IPS-11a (cell line): ENCODE data around the gene TMEM273.

Experiments used
- H3K4me3 ChIP-seq: one replicate; pipeline ENCODE4 v1.5.1; 2013; ENCODE audit warnings: low read depth, low read length, control low read depth

The TMEM273 gene

DNA sequence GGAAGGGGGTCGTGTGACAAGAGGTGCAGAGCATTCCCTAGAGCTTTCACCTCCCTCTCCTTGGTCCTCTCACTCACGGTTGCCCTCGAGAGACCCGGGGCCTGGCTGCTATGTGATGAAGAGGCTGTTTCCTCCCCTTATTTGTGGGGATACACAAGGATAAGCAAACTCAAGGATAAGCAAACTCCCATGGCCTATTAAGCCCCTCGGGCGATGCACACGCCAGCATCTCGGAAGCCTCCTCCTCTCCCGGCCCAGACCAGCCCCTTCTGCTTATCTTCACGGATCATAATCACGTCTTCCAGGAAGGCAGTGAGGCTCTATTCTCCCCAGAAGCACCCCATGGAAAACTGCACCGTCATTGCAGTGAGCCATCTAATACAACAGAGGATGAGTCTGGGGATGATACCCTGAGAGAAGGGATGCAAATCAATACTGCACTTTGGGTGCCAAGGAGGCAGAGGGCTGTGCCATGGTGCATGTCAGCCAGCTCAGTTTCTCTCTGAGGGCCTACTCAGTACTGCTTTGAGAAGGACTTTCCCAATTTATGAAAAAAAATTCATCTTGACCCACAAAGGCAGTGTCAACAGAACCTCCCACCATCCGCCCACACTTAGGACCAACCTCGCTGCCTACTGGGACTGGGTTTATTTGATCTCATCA lies 22.2 kb downstream of the TMEM273 start:
- no peak overlapping the region for H3K4me3 ChIP-seq

DNA sequence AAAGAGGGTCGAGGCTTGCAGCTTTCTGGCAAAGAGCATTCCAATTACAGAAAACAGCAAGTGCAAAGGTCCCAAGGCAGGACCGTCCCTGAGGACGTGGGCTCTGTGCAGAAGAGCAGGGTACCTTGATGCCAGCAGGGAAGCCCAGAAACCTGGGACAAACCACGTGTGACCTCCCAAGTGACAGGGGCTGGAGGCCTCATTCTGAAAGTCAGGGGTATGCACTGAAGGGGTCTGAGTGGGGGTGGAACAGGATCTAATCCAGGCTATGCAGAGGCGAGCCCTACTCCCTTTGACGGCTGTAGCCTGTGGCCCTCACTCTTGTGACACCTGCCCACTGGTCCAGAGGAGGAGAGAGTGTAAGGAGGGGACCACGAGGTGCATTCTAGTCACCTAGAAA lies 22.9 kb downstream of the TMEM273 start:
- no peak overlapping the region for H3K4me3 ChIP-seq

DNA sequence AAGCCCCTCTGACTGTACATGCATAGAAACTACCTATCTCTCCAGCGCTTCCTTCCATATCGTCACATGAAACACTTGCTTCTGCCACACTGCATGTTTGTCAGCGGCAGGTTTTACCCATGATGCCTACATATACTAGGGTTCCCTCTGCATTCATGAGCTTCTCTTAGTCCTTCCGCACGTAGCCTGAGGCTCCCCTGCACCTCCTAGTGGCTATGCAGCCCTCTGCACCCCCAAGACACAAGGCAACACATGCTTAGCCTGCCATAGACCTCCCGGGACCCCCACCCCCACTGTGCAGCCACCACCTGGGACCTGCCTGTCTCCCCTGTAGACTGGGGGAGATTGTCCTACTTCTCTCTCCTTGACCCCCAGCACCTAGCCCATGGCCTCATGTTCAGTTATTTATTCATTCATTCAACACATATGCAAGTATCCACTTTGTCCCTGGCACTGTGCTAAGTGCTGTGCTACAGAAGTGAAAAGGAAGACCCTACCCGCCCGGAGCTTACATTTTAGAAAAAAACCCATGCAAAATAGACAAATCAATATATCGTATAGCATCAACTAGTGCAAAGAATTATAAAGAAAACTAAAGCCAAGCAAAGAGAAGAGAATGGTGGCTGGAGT lies 23.5 kb downstream of the TMEM273 start:
- no peak overlapping the region for H3K4me3 ChIP-seq

DNA sequence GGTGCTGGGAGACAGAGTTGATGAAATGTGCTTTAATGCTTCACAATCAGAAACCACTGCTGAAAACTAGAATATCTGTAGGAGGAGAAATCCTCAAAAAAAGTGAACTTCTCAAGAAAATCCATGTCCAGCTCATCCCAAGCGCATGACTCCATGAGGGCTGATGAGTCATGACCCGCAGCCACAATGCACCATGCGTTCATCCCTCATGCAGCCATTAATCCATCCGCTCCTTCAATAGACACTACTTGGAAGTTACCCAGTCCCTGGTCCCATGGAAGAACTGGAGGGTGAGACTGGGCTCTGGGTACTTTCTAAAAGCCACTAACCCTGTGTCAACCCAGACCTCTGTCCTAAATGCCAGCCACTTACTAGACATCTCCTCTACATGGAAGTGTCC lies 24.4 kb downstream of the TMEM273 start:
- H3K4me3 ChIP-seq, result no peak overlapping the region

DNA sequence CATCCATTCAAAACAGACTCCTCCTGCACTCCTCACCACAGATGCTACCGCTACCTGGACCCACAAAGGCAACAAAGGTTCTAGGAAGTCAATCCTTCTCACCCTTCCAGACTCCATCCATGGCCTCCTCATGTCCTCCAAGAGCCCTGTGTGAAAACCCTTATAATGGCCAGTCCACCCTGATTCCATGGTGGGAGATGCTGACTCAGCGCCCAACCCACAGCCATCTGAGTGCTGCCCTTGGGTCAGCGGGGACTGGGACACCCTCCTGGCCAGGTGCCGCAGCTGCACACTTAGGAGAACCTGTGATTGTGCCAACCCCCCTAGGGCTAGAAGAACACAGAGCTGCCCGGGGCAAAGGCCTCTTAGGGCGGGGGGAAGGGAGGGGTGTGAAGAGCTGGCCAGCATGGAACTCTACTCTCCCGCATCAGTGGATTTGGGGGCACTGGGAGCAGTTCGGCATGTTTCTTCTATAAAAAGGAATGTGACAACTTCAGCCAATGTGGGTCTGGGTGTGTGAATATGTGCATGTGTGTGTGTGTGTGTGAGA lies 25.4 kb downstream of the TMEM273 start:
- no peak overlapping the region for H3K4me3 ChIP-seq

DNA sequence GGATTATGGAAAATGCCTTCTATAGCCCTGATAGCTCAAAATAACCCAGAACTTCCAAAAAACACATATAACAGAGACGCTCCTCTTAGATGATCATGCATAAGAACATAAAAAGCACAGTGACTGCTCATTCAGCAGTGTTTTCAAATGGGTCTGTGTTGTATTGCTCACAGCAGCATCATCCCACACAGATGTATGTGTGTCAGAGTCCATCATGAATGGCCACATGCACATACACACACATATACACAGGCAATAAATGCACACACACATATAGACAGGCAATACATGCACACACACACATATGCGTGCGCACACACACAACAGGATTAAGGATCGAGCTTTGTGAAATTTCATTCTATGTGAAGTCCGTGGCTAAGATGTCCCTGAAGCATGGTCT lies 26.1 kb downstream of the TMEM273 start:
- no peak overlapping the region for H3K4me3 ChIP-seq

DNA sequence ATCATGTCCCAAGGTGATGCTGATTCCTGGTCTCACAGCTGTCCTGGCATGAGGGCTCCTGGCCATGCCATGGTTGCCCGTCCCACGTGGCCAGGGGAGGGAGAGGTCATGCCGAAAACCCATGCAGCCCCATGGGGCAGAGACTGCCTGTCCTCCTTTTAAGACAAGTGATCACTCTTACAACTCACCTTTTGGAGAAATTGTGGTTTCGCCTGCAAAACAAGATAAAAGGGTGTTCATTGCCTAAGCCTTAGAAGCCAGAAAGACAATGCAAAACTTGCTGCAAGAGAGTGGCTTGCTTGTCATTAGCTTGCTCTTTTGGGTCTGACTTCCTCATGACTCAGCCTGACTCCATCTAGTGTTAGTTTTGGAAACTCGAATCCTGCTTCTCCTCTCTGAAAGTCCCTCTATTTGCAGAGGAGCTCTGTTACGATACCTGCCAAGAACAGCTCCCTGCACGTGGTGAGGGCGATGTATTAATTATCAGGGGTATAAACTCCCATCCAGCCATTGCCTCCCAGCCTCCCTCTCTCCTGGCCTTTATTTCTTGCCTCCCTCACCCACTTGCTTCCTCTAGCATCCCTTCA lies 26.7 kb downstream of the TMEM273 start:
- H3K4me3 ChIP-seq, result no peak overlapping the region

DNA sequence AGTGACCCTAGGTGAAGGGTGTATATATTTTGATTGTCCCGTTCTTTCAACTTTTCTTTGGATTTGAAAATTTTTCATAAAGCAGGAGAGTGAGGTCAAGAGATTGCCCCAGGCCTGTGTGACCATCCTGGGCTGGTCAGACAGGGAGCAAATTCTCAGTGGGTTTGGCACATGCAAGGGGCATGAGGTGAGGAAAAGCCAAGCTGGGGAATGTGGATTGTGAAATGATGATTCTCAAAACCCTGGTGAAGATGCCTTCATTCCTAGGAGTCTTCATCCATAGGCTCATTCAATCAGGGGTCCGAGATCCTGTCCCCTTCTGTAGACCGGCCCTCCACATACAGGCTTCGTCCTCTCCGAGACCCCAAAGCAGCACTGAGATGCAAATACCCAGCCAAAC lies 27.4 kb downstream of the TMEM273 start:
- H3K4me3 ChIP-seq, result no peak overlapping the region

DNA sequence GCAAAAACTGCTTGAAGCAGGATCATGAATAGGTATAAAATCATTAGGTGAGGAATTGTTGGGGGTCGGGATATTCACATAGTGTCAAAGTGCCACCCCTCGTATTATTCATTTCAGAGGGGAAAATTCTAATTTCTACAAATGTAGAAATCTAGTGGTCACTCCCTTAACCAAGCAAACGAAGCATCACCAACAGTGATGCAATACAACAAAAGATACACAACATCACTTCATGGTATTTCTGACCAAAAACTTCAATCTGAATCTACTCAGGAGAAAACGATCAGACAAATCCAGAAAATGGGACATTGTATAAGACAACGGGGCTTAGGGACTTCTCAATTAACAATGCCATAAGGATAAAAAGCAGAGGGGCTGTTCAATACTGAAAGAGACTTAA lies 28.1 kb downstream of the TMEM273 start:
- no peak overlapping the region for H3K4me3 ChIP-seq

DNA sequence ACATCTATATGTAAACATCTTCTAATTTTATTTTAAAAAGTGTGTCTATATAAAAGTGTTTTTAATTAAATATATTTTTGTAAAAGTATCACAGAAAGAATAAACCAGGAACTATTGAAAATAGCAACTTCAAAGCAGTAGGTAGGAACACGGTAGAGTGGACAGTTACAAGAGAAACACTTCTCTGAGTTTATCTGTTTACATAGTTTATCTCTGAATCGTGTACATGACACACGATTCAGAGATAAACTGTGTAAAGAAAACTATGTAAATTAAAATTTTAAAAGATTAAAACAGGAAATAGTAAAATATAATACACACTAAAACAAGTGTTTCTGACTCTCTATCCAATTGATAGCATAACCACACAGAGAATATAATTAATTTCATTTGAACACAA lies 29.3 kb downstream of the TMEM273 start:
- H3K4me3 ChIP-seq, result no peak overlapping the region

DNA sequence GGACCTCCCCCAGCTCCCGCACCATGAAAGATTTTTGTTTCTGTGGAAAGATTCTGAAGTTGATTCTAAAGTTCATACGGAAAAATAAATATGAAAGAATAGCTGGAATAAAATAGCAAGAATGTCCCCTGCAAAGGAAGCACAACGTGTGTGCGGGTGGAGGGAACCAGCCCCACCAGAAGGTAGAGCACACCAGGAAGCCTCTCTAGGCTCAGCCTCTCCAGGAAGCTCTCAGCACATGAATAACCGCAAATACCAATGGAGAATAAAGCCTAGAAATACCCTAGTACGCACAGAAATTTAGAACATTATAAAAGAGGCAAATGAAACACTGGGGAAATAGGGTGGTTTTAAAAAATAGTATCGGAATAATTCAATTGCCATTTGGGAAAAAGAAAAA lies 29.8 kb downstream of the TMEM273 start:
- H3K4me3 ChIP-seq, result no peak overlapping the region

DNA sequence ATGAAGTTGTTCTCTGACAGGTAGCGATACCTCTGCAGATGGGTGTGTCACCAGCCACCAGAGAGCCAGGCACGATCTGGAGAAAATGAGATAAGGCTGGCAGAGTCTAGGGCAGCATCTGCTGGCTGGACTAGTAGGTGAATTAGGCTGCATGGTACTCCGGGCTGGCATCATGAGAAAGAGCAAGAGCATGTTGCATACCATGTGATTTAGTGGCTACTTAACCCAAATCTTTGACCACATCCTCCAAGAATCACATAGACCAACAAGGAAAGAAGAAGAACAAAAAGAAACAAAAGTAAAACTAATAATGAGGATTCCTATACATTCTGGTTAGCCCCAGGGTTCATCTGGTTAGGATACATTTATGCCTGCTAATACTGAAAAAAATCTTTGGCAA lies 31.0 kb downstream of the TMEM273 start:
- H3K4me3 ChIP-seq, result no peak overlapping the region

DNA sequence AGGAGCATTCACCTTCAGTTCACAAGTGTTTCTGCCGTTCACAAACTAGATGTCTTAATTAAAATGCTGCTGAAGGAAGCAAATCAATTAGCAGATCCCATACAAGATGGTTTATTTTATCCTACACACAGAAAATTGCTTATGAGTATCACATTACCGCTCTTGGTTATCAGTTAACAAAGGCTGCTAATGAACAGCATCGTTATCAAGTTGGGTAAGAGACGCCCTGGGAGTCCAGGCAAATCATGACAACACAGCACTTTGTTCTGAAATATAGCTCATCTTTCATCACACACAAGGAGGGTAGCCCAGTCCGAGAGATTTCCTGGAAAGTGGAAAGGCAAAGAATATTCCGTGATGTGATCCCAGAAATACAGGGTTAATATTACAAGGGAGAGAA lies 33.5 kb downstream of the TMEM273 start:
- no peak overlapping the region for H3K4me3 ChIP-seq

DNA sequence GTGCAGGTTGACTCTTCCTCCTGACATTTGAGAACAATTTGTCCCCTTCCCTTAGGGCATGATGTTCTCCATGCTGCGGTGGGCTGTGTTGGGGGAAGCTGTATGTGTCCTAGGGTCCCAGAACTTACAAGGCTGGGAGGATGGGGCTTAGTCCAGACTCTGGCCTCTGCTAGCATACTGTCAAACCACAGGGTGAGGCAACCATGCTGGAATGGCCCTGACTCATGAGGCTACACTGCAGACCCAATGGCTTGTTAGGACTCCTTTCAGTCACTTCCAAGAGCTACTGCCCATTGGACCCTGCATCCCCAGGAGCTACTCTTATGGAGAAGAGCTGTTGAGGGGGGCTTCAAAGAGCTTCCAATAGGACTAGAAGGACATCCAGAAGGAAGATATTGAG lies 34.2 kb downstream of the TMEM273 start:
- no peak overlapping the region for H3K4me3 ChIP-seq

DNA sequence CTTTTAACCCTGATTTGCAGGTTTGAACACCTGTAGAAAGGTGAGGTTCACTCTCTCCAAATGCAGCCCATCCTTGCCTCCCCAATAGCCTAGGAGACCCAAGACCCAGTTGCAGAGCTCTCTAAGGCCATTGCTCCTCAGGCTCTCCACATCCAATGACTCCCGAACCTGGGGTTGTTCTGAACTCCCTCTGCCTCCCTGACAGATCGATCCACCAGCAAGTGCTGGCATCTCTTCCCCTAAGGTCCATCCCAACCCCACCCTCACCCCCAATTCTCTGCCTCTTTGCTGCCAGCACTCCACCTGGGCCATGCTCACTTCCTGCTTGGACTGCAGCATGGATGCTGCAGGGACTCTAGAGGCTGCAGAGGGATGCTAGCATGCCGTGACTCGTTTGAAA lies 35.1 kb downstream of the TMEM273 start:
- H3K4me3 ChIP-seq, result no peak overlapping the region

DNA sequence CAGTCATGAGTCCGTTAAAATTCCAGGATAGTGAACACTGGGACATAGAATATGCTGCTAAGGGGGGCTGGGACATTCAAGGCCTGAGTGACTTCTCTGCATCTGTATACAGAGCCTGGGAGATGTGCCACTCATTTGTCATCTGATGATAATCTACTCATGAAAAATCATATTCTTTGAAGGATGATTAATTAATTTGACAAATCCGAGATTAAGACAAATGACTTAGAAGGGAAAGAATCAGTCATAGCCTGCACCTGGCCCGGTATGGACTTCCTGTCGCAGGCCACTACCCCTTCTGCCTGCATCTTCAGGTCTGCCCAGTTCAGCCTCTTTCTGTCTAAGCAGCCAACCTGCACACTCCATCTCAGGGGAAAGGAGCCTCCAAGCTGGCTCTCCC lies 35.5 kb downstream of the TMEM273 start:
- no peak overlapping the region for H3K4me3 ChIP-seq

DNA sequence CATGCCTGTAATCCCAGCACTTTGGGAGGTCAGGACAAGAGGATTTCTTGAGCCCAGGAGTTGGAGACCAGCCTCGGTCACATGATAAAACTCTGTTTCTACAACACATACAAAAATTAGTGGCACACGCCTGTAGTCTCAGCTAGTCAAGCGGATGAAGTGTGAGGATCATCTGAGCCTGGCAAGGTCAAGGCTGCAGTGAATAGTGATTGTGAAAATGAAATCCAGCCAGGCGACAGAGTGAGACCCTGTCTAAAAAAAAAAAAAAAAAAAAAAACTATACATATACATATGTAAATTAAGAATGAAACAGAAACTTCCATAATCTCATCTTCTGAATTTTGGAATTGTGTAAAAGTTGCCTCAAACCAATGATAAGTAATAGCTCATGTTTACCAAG lies 36.2 kb downstream of the TMEM273 start:
- no peak overlapping the region for H3K4me3 ChIP-seq

DNA sequence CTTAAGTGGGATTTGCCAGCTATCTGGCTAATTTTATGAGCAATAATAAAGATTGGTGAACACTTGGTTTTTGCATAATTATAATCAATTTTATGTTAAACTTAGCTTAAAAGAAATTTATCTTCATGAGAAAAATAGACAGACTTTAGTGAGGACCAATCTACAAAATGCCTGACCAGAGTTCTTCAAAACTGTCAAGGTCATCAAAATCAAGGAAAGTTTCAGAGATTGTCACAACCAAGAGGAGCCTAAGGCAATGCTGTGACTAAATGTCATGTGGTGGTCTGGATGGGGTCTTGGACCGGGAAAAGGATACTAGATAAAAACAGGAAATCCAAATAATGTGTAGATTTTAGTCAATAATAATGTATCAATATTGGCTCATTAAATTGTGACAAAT lies 36.7 kb downstream of the TMEM273 start:
- no peak overlapping the region for H3K4me3 ChIP-seq

DNA sequence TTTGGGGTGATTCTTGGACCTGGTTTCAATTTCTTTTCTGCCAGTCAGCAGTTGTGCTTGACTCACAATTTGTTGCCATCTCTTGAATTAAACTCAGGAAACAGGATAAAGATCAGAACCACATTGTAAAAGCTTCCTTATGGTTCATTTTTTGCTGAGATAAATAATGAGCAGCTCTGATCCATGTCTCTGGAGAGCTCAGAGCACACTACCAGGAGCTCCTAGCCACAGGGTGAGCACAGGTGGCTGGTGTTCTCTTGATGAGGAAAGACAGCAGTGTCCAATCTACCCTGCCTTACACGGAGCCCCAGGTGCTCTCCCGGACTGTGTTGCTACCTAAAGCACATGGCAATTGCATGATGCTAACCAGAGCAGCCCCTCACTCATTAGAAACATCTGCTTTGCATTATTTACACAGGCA lies 37.2 kb downstream of the TMEM273 start:
- no peak overlapping the region for H3K4me3 ChIP-seq

DNA sequence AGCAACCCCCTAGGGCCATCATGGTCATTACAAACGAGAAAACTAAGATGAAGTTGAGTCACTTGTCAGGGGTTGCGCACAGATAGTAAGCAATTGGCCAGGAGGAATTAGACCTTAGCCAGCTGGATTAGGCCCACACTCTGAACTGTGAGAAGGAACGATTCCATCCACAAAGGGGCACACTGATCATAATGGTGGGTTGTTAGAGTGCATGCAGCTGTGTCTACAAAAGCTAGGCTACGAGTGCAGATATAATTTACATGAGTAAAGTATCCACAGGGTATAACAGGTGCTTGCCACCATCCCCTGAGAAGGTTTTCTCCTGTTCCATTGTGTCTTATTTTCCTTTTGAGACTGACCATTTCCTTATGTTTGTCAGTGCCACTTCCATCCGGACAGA lies 37.8 kb downstream of the TMEM273 start:
- H3K4me3 ChIP-seq, result no peak overlapping the region

DNA sequence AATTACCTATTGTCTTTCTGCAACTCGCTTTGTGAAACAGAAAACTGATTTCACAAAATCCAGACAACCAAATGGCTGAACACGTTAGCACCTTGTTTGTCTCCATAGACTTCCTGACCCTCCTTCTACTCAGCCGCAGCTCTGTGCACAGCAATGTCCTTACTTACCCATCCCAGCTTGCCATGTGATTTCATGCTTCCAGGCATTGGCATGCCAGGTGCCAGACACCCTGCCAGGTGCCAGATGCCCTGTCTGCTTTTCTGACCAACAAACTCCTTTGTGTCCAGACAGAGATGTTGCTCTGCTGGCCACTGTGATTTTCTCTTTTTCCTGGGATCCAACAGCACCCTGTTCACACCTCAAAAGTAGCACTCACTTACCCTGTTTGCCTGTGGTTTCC lies 38.3 kb downstream of the TMEM273 start:
- H3K4me3 ChIP-seq, result no peak overlapping the region

DNA sequence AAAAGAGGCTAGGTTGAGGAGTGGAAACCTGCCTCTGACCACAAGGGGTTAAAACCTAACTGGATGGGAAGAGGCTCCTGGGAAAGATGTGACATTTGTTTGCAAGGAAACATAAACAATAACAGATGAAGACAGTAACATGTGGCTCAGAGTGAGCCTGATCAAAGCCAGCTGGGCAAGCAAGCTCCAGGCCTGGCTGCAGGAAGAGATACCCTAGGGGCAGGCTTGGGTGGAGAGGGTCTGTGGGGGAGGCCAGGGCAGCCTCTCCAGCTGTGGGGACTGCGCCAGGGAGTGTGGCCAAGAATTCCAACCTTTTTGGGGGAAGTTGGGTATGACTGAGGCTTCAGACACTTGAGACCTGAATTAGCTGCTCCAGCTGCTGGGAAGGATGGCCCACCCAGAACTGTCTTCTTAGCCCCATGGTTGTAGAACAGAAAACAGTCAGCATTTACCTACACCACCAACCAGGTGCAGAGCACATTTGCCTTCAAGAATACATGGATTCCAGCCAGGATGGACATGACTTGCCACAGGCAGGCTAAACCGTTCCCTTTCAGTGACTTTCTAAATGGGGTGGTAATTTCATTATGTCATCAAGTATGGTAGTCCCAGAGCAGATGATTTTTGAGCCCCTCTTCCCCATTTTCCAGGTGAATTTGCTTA lies 44.0 kb downstream of the TMEM273 start:
- no peak overlapping the region for H3K4me3 ChIP-seq
